IMR-90 (cell line): ENCODE measurements around the gene GLI1. TPM values are rescaled to one million over a fixed set of nuclear protein-coding genes. Genes with fewer than 3 reads are reported as not detected.

Experiments used
- CEBPB ChIP-seq: IDR thresholded peaks from 2 replicates; pipeline ENCODE4 v1.6.1; 2012; ENCODE audit warnings: low read depth, low read length, improper control_type of control experiment
- NFE2L2 ChIP-seq: fragments of 150-350 bp; IDR thresholded peaks from 2 replicates; pipeline ENCODE4 v1.6.1; 2016; ENCODE audit warnings: low read depth, mild to moderate bottlenecking, low read length
- polyA plus RNA-seq, 3 experiments: library from polyadenylated mRNA; depleted of rRNA; stranded (reverse); fragments of >200 nt; gene quantifications; 2 replicates each; pipeline ENCODE4 v1.2.3, GENCODE V29; 2012; ENCODE audit warnings: low replicate concordance in 1 of 3
- total RNA-seq: library from RNA; depleted of rRNA; stranded (reverse); fragments of >200 nt; gene quantifications from 2 replicates; pipeline ENCODE4 v1.2.3, GENCODE V29; 2012
- TF ChIP-seq, protein P1 (sequence below): conservative IDR thresholded peaks from 2 replicates; pipeline ENCODE4 v1.5.1; 2012; ENCODE audit warnings: mild to moderate bottlenecking, low read depth, low read length, improper control_type of control experiment

Gene GLI1
- total and polyA plus RNA-seq, 2 of the 4 experiments (the other 2 are of a cell fraction): 1.3 to 3.8 TPM

DNA sequence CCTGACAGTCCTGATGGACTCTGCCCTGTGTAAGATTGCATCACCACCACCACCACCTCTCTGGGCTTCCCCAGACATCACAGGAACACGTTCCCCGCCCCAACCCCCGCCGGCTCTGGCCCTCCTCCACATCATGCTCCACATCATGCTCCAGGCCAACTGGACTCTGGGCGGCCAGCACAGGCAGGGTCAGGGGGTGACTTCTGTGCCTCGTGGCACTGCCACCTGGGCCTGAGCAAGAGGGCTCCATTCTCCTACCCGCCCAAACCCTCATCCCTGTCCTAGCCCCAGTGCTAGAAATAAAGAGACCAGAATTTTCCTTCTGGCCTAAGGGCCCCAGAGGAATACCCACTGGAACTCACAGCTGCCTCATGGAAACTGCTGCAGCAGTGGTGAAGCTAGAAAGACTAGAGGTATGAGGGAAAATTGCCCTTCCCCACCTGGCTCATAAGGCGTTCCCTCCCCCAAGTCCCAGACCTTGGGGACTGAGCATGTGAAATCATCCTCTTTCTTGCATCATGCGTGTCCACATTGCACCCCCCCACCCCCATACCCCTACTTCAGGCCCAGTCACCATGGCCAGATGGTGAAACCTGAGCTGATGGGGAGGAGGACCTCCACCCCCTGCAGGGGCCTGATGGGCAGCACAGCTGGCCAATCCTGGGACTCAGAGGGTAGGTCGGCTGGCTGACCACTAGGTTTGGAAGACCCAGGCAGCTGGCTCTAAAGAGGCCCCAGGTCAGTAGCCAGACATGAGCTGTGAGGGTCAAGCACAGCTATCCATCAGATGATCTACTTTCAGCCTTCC, 4.8 kb upstream of the GLI1 start, which contains the start of gene INHBE (continued):
- TF ChIP-seq, protein P1, sequence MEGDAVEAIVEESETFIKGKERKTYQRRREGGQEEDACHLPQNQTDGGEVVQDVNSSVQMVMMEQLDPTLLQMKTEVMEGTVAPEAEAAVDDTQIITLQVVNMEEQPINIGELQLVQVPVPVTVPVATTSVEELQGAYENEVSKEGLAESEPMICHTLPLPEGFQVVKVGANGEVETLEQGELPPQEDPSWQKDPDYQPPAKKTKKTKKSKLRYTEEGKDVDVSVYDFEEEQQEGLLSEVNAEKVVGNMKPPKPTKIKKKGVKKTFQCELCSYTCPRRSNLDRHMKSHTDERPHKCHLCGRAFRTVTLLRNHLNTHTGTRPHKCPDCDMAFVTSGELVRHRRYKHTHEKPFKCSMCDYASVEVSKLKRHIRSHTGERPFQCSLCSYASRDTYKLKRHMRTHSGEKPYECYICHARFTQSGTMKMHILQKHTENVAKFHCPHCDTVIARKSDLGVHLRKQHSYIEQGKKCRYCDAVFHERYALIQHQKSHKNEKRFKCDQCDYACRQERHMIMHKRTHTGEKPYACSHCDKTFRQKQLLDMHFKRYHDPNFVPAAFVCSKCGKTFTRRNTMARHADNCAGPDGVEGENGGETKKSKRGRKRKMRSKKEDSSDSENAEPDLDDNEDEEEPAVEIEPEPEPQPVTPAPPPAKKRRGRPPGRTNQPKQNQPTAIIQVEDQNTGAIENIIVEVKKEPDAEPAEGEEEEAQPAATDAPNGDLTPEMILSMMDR: no peak
- TF ChIP-seq NFE2L2 (no peak), CEBPB (peak; percentile 96)
